ENCODE measurements around the gene ACBD4. TPM values are rescaled to one million over a fixed set of nuclear protein-coding genes. Genes with fewer than 3 reads are reported as not detected.
A peak's percentile ranks its signal among the peaks of the same experiment; 100 is the strongest.

ACBD4 gene
- total RNA-seq, 2 experiments from 2014 or later: 14.8 to 24.0 TPM

- Histone ChIP-seq H3K36me3 (ENCODE audit: insufficient read depth, low read length) (no peaks in the 10 kb centered on the region), H3K4me2 (ENCODE audit: low read length) (peak overlapping the region; percentile 95), H3K9me3 (ENCODE audit: low read length) (no peaks in the 10 kb centered on the region), H4K20me1 (ENCODE audit: insufficient read depth, low read length) (peaks cover 15% of the 10 kb centered on the region; the same call in 1 of the 2 replicates), H3K4me3 (ENCODE audit: low read depth, low read length, poor library complexity, severe bottlenecking) (peak overlapping the region; percentile 75), H3K9me2 (ENCODE audit: insufficient read depth, low read length) (no peaks in the 10 kb centered on the region), H3K79me2 (ENCODE audit: insufficient read depth, low read depth, low read length) (peaks cover 16% of the 10 kb centered on the region; the same call in 1 of the 2 replicates), H3K4me1 (ENCODE audit: insufficient read depth, low read length, poor library complexity, severe bottlenecking) (peaks cover 46% of the 10 kb centered on the region), H2AFZ (ENCODE audit: low read length) (peak overlapping the region; percentile 84), H3K27ac (ENCODE audit: low read depth, low read length, poor library complexity, severe bottlenecking) (peak overlapping the region; percentile 88)
- no peak for TF ChIP-seq EZH2phosphoT487 (IDR thresholded peaks at IDR 0.05; ENCODE audit: borderline replicate concordance, low read depth, low read length)
- no peak for TF ChIP-seq CTCF (conservative IDR thresholded peaks at IDR 0.05; ENCODE audit: low read length)
- intact Hi-C loops (cut with micrococcal nuclease; ENCODE audit: unreplicated experiment): loop anchor here (1.0 kb wide), 2 partner anchors 12 to 14 kb away; partner anchors contain the start of genes ACBD4 and HEXIM2
- DNase-seq (ENCODE audit: low spot score): peak; percentile 87
- CTCF ChIA-PET (ENCODE audit: unreplicated experiment): interaction anchor here (0.6 kb wide), 1 partner anchor 236 kb away, joined by 5 read pairs; no protein-coding TSS in a partner anchor
- no TSS peak for BruUV-seq (replicated peaks)
- POLR2A ChIA-PET: interaction anchor here (0.7 to 0.8 kb wide), 2 partner anchors 14 to 36 kb away, joined by 3 read pairs; no protein-coding TSS in a partner anchor
These were observed 11.5 kb downstream of the ACBD4 start for GRCh38 chr17:45146890-45147580.

GRCh38 chr17:45147581-45148182 lies 12.2 kb downstream of the ACBD4 start:
- peak overlapping the region; percentile 84; the same call in 1 of the 2 replicates for H2AFZ ChIP-seq (ENCODE audit: low read length)
- H3K4me3 ChIP-seq (ENCODE audit: low read depth, low read length, poor library complexity, severe bottlenecking): peak overlapping the region; percentile 75
- TF ChIP-seq EZH2phosphoT487 (IDR thresholded peaks at IDR 0.05; ENCODE audit: borderline replicate concordance, low read depth, low read length) (no peak), CTCF (conservative IDR thresholded peaks at IDR 0.05; ENCODE audit: low read length) (no peak)
- DNase-seq (ENCODE audit: low spot score): peak; percentile 98
- H4K20me1 ChIP-seq (ENCODE audit: insufficient read depth, low read length): peaks cover 15% of the 10 kb centered on the region; the same call in 1 of the 2 replicates
- no peaks in the 10 kb centered on the region for H3K9me3 ChIP-seq (ENCODE audit: low read length)
- no peaks in the 10 kb centered on the region for H3K36me3 ChIP-seq (ENCODE audit: insufficient read depth, low read length)
- H3K27ac ChIP-seq (ENCODE audit: low read depth, low read length, poor library complexity, severe bottlenecking): peak overlapping the region; percentile 88
- peaks cover 46% of the 10 kb centered on the region for H3K4me1 ChIP-seq (ENCODE audit: insufficient read depth, low read length, poor library complexity, severe bottlenecking)
- no peaks in the 10 kb centered on the region for H3K9me2 ChIP-seq (ENCODE audit: insufficient read depth, low read length)
- intact Hi-C loops (cut with micrococcal nuclease; ENCODE audit: unreplicated experiment): loop anchor here (1.0 kb wide), 2 partner anchors 12 to 14 kb away; partner anchors contain the start of genes ACBD4 and HEXIM2
- ChIA-PET POLR2A (interaction anchor here (0.7 to 2.2 kb wide), 5 partner anchors 11 to 261 kb away, joined by 3 to 17 read pairs (median 4); partner anchors contain the start of gene HEXIM2), CTCF (ENCODE audit: unreplicated experiment) (interaction anchor here (0.6 kb wide), 1 partner anchor 210 kb away, joined by 5 read pairs; no protein-coding TSS in a partner anchor)
- peak overlapping the region; percentile 95 for H3K4me2 ChIP-seq (ENCODE audit: low read length)
- BruUV-seq (replicated peaks): no TSS peak
- H3K79me2 ChIP-seq (ENCODE audit: insufficient read depth, low read depth, low read length): peaks cover 16% of the 10 kb centered on the region; the same call in 1 of the 2 replicates

Data from OCI-LY7 (cell line).